Hepatocyte (in vitro differentiated cells): Measurements from ENCODE around the gene PRCC.

Source experiments
- EZH2 ChIP-seq: fragments of 200-600 bp; sonication (generic); IDR thresholded peaks from 2 replicates; pipeline ENCODE4 v1.6.1; 2016; ENCODE audit warnings: antibody characterized with exemption, mild to moderate bottlenecking, borderline replicate concordance
- TF ChIP-seq, protein P1 (sequence below): fragments of 200-600 bp; sonication (generic); IDR thresholded peaks from 2 replicates; pipeline ENCODE4 v1.5.1; 2016; ENCODE audit warnings: antibody characterized with exemption, mild to moderate bottlenecking; ENCODE audit not compliant: poor library complexity

DNA sequence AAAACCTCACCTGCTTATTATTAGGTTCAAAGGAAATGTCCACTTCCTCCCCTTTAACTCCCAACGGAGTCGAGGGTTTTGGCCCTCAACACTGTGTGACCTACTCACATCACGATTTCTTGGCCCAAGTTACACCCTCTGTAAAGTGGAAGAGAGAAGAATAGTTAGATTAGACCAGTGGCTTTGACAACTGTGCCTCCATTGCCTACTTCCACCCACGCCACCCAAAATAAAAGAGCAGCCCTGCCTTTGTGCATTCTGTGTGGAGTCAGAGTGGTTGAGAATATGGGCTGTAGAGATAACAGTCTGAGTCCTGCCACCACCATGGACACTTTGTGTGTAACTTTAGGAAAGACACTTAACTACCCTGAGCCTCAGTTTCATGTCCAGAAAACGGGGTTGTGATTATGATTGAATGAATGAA lies 11.8 kb upstream of the PRCC start:
- TF ChIP-seq, protein P1, sequence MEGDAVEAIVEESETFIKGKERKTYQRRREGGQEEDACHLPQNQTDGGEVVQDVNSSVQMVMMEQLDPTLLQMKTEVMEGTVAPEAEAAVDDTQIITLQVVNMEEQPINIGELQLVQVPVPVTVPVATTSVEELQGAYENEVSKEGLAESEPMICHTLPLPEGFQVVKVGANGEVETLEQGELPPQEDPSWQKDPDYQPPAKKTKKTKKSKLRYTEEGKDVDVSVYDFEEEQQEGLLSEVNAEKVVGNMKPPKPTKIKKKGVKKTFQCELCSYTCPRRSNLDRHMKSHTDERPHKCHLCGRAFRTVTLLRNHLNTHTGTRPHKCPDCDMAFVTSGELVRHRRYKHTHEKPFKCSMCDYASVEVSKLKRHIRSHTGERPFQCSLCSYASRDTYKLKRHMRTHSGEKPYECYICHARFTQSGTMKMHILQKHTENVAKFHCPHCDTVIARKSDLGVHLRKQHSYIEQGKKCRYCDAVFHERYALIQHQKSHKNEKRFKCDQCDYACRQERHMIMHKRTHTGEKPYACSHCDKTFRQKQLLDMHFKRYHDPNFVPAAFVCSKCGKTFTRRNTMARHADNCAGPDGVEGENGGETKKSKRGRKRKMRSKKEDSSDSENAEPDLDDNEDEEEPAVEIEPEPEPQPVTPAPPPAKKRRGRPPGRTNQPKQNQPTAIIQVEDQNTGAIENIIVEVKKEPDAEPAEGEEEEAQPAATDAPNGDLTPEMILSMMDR = no peak
- no peak for TF ChIP-seq EZH2
